Progenitor cell of endocrine pancreas (in vitro differentiated cells): ENCODE measurements around the gene PLA2G10. TPM values are rescaled to one million over a fixed set of nuclear protein-coding genes. Genes with fewer than 3 reads are reported as not detected.

Source experiments
- DNase-seq: peaks from one replicate; pipeline ENCODE4 v3.0.0; 2021; ENCODE audit warnings: low spot score; ENCODE audit not compliant: unreplicated experiment
- H3K27ac Mint-ChIP-seq: 2 replicates; pipeline ENCODE4 v1.8.0; 2021; ENCODE audit warnings: mild to moderate bottlenecking, moderate library complexity, mixed read lengths
- H3K27me3 Mint-ChIP-seq: 2 replicates; pipeline ENCODE4 v1.8.0; 2021; ENCODE audit warnings: mixed read lengths
- H3K36me3 Mint-ChIP-seq: 2 replicates; pipeline ENCODE4 v1.8.0; 2022; ENCODE audit warnings: mixed read lengths; ENCODE audit not compliant: insufficient read depth
- H3K4me1 Mint-ChIP-seq: 2 replicates; pipeline ENCODE4 v1.8.0; 2021; ENCODE audit warnings: low read depth, mixed read lengths
- H3K4me3 Mint-ChIP-seq: 2 replicates; pipeline ENCODE4 v1.8.0; 2021; ENCODE audit warnings: low read depth, mild to moderate bottlenecking, moderate library complexity, mixed read lengths
- H3K9me3 Mint-ChIP-seq: 2 replicates; pipeline ENCODE4 v1.8.0; 2021; ENCODE audit warnings: low read depth, mixed read lengths
- total RNA-seq: library from RNA; stranded (reverse); gene quantifications from 2 replicates; pipeline ENCODE4 v1.2.1, GENCODE V29; 2021
- TF ChIP-seq, protein P1 (sequence below): fragments of 200-600 bp; sonication (generic); IDR thresholded peaks from one replicate; pipeline ENCODE4 v1.5.0; 2021; ENCODE audit warnings: antibody characterized with exemption, mild to moderate bottlenecking; ENCODE audit not compliant: unreplicated experiment

Gene PLA2G10
- total RNA-seq, 1 donor from 2014 or later, result 2.2 TPM

- Mint-ChIP-seq H3K9me3 (peaks cover 4% of the 10 kb centered on the region), H3K4me3 (peak within 1 kb of the TSS; percentile 93), H3K27me3 (no peaks in the 10 kb centered on the region), H3K36me3 (peaks cover 9% of the 10 kb centered on the region), H3K27ac (peak within 1 kb of the TSS; percentile 98), H3K4me1 (peaks cover 24% of the 10 kb centered on the region)
- TF ChIP-seq, protein P1, sequence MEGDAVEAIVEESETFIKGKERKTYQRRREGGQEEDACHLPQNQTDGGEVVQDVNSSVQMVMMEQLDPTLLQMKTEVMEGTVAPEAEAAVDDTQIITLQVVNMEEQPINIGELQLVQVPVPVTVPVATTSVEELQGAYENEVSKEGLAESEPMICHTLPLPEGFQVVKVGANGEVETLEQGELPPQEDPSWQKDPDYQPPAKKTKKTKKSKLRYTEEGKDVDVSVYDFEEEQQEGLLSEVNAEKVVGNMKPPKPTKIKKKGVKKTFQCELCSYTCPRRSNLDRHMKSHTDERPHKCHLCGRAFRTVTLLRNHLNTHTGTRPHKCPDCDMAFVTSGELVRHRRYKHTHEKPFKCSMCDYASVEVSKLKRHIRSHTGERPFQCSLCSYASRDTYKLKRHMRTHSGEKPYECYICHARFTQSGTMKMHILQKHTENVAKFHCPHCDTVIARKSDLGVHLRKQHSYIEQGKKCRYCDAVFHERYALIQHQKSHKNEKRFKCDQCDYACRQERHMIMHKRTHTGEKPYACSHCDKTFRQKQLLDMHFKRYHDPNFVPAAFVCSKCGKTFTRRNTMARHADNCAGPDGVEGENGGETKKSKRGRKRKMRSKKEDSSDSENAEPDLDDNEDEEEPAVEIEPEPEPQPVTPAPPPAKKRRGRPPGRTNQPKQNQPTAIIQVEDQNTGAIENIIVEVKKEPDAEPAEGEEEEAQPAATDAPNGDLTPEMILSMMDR, result no peak
- DNase-seq, result peak; percentile 94
These were observed 64.0 kb downstream of the PLA2G10 start, which contains the start of gene PARN for GRCh38 chr16:14629919-14630619. Gene PARN, minus strand, starts transcription at chr16:14630260. Its CDS starts 135 bp downstream, at chr16:14630125.

DNA sequence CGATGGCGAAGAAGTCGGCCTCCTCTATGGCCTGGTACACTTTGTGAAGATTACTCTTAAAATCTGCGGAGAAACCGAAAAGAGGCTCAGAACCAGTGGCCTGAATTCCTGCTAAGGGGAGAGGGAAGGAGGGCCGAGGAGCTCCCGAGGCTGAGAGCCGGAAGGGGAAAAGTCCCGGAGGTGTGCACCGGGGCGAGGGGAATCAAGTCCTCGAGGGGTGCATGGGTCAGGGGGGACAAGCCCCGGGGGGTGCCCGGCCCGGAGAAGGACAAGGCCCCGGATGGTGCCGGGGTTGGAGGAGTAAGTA is 64.5 kb downstream of the PLA2G10 start:
- DNase-seq, result no peak
- TF ChIP-seq, protein P1, result no peak
- Mint-ChIP-seq H3K27ac (peak overlapping the region; percentile 98), H3K4me1 (peaks cover 21% of the 10 kb centered on the region), H3K36me3 (peaks cover 9% of the 10 kb centered on the region), H3K4me3 (peak overlapping the region; percentile 93), H3K27me3 (no peaks in the 10 kb centered on the region), H3K9me3 (peaks cover 4% of the 10 kb centered on the region)

- peaks cover 4% of the 10 kb centered on the region for H3K9me3 Mint-ChIP-seq
- H3K27ac Mint-ChIP-seq, result peak overlapping the region; percentile 98
- no peak for DNase-seq
- TF ChIP-seq, protein P1, result no peak
- peaks cover 10% of the 10 kb centered on the region for H3K36me3 Mint-ChIP-seq
- peaks cover 15% of the 10 kb centered on the region for H3K4me1 Mint-ChIP-seq
- H3K27me3 Mint-ChIP-seq, result no peaks in the 10 kb centered on the region
- H3K4me3 Mint-ChIP-seq, result peak overlapping the region; percentile 93
These were observed 65.1 kb downstream of the PLA2G10 start for GRCh38 chr16:14628806-14629611.

- Mint-ChIP-seq H3K36me3 (peaks cover 18% of the 10 kb centered on the region), H3K27me3 (no peaks in the 10 kb centered on the region), H3K27ac (no peak overlapping the region), H3K4me1 (peaks cover 11% of the 10 kb centered on the region), H3K4me3 (no peak overlapping the region), H3K9me3 (peaks cover 4% of the 10 kb centered on the region)
- DNase-seq, result no peak
- TF ChIP-seq, protein P1, result no peak
These were observed 67.0 kb downstream of the PLA2G10 start for GRCh38 chr16:14627078-14627477.

Other genes starting within 250 kb of the PLA2G10 start
- gene PARN, start 64.0 kb downstream of the PLA2G10 start, total RNA-seq, result 31.4 and 32.3 TPM in 2 replicates
- gene BFAR, start 61.4 kb downstream of the PLA2G10 start, total RNA-seq, result 75.0 and 76.1 TPM in 2 replicates
- gene NPIPA3, start 9.1 kb upstream of the PLA2G10 start, total RNA-seq, result 0.95 and 1.3 TPM in 2 replicates
- 17.1 and 18.5 TPM in 2 replicates for gene NPIPA2, start 48.2 kb upstream of the PLA2G10 start, total RNA-seq
- gene NOMO1, start 139.4 kb upstream of the PLA2G10 start, total RNA-seq, result 111 and 122 TPM in 2 replicates
- 208 and 215 TPM in 2 replicates for gene NPIPA1, start 243.1 kb upstream of the PLA2G10 start, total RNA-seq